CD4-positive, alpha-beta T cell (primary cell): ENCODE results near the gene PXDN. TPM values are rescaled to one million over a fixed set of nuclear protein-coding genes. Genes with fewer than 3 reads are reported as not detected.

Source experiments
- ATAC-seq: fragments of 200-7000 bp; cut with Tn5 transposase; one replicate; pipeline ENCODE4 v1.10.0; 2022; ENCODE audit warnings: mild to moderate bottlenecking; ENCODE audit not compliant: poor library complexity
- CTCF ChIA-PET: fragments of 350-600 bp; sonication (Branson Sonifier 250); formaldehyde crosslinking; loops from one replicate; lab custom pipeline; 2021; ENCODE audit warnings: antibody characterized with exemption, inconsistent platforms; lab: Charles Lee
- POLR2A ChIA-PET: fragments of 350-600 bp; sonication (Branson Sonifier 250); formaldehyde crosslinking; loops from one replicate; lab custom pipeline; 2021; ENCODE audit warnings: antibody characterized with exemption, inconsistent platforms; lab: Charles Lee
- DNase-seq, 14 experiments: peaks; one replicate each; pipeline ENCODE4 v3.0.0-alpha.2; 2013 to 2020; ENCODE audit warnings: mixed read lengths in 2 of 14
- H3K27ac ChIP-seq, 2 donors: one replicate each; pipeline versions ENCODE4 v1.5.1 to v1.7.0; 2013; ENCODE audit warnings: low read length in 2 of 2, low read depth in 1 of 2, mild to moderate bottlenecking in 1 of 2
- H3K27me3 ChIP-seq, 2 experiments: 1 replicate in 1 of 2; 2 replicates in 1 of 2; pipeline versions ENCODE4 v1.6.1 to v1.7.0; 2013; ENCODE audit warnings: low read length in 2 of 2, control low read depth in 1 of 2, mild to moderate bottlenecking in 1 of 2, moderate library complexity in 1 of 2; ENCODE audit not compliant: insufficient read depth in 2 of 2, control insufficient read depth in 1 of 2
- H3K36me3 ChIP-seq: one replicate; pipeline ENCODE4 v1.6.1; 2013; ENCODE audit warnings: low read length, control low read depth; ENCODE audit not compliant: insufficient read depth
- H3K4me1 ChIP-seq: one replicate; pipeline ENCODE4 v1.6.1; 2013; ENCODE audit warnings: low read length, control low read depth; ENCODE audit not compliant: insufficient read depth
- H3K4me3 ChIP-seq: one replicate; pipeline ENCODE4 v1.5.1; 2013; ENCODE audit warnings: mild to moderate bottlenecking, low read length, moderate library complexity
- H3K9me3 ChIP-seq, 2 experiments: 1 replicate in 1 of 2; 2 replicates in 1 of 2; pipeline versions ENCODE4 v1.6.1 to v1.7.0; 2013; ENCODE audit warnings: low read length in 2 of 2, mild to moderate bottlenecking in 2 of 2, control low read depth in 1 of 2, moderate library complexity in 1 of 2; ENCODE audit not compliant: control insufficient read depth in 1 of 2, insufficient read depth in 1 of 2
- H3K27ac Mint-ChIP-seq: one replicate; pipeline ENCODE4 v1.8.0; 2020; ENCODE audit warnings: mixed read lengths
- H3K27me3 Mint-ChIP-seq: one replicate; pipeline ENCODE4 v1.8.0; 2021; ENCODE audit warnings: mixed read lengths
- H3K36me3 Mint-ChIP-seq: one replicate; pipeline ENCODE4 v1.8.0; 2021; ENCODE audit warnings: low read depth, mixed read lengths
- H3K4me1 Mint-ChIP-seq: one replicate; pipeline ENCODE4 v1.8.0; 2021; ENCODE audit warnings: low read depth, mixed read lengths
- H3K4me3 Mint-ChIP-seq: one replicate; pipeline ENCODE4 v1.8.0; 2020; ENCODE audit warnings: mild to moderate bottlenecking, mixed read lengths
- H3K9me3 Mint-ChIP-seq: one replicate; pipeline ENCODE4 v1.8.0; 2020; ENCODE audit warnings: mixed read lengths
- intact Hi-C, 2 experiments: fragments of 100-400 bp; cut with DNase I in 1 of 2; cut with micrococcal nuclease in 1 of 2; formaldehyde crosslinking; loops; one replicate each; pipeline versions ENCODE4 v1.15.1 to v1.9.0; 2023 to 2025; cut with DNase I, micrococcal nuclease
- total RNA-seq, 174 experiments: library from RNA in 2 of 174; stranded (reverse) in 2 of 174; gene quantifications; one replicate each; pipeline ENCODE4 v1.2.3 and lab custom pipeline; 2021 to 2026
- TF ChIP-seq, protein P1 (sequence below): fragments of 200-600 bp; IDR thresholded peaks from one replicate; pipeline ENCODE4 v1.8.0; 2022; ENCODE audit warnings: antibody characterized with exemption, mild to moderate bottlenecking

Gene PXDN
- total RNA-seq, 2 experiments from 2014 or later: 0.47 to 0.84 TPM

DNA sequence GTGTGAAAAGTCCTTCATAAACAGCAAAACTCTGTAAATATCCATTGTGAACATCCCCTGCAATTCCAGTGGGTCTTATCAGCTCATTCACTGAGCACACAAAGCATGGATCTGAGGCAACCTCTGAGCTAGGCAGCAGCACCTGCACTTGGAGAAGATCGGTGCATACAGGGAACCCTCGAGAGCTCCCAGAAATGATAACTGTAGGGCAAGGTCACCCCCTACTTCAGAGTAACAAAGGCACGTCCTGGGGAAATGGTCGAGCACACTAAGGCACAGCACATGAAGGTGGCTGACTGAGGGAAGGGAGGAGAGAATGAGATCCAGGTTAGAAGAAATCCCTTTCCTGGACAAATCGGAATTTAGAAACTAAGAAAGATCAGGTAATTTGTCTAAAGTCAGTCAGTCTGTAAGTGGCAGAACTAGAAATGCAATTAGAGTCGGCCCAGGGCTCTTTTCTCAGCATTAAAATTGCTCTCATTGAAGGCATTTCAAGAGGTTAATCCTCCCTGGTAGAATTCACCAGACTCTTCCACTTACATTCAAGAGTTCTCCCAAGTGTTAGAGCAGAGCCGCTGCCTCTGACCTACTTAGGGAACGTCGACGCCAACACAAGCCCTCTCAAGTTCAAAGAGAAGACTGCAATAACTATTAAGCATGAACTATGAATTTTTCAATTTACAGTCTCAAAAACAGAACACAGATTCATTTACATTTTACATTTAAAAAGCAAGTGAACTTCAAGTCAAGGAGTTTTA lies 45.9 kb downstream of the PXDN start:
- TF ChIP-seq, protein P1, sequence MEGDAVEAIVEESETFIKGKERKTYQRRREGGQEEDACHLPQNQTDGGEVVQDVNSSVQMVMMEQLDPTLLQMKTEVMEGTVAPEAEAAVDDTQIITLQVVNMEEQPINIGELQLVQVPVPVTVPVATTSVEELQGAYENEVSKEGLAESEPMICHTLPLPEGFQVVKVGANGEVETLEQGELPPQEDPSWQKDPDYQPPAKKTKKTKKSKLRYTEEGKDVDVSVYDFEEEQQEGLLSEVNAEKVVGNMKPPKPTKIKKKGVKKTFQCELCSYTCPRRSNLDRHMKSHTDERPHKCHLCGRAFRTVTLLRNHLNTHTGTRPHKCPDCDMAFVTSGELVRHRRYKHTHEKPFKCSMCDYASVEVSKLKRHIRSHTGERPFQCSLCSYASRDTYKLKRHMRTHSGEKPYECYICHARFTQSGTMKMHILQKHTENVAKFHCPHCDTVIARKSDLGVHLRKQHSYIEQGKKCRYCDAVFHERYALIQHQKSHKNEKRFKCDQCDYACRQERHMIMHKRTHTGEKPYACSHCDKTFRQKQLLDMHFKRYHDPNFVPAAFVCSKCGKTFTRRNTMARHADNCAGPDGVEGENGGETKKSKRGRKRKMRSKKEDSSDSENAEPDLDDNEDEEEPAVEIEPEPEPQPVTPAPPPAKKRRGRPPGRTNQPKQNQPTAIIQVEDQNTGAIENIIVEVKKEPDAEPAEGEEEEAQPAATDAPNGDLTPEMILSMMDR: no peak
- Mint-ChIP-seq H3K27ac (no peak overlapping the region), H3K36me3 (no peaks in the 10 kb centered on the region), H3K4me3 (no peak overlapping the region), H3K27me3 (peaks cover 4% of the 10 kb centered on the region), H3K4me1 (no peaks in the 10 kb centered on the region), H3K9me3 (peaks cover 4% of the 10 kb centered on the region)
- ATAC-seq (no peak), DNase-seq (no peak)
- intact Hi-C loops: no loop called here
- ChIA-PET CTCF (no interaction called here), POLR2A (no interaction called here)
- Histone ChIP-seq H3K27ac (no peak overlapping the region), H3K36me3 (no peaks in the 10 kb centered on the region), H3K27me3 (no peaks in the 10 kb centered on the region), H3K4me3 (no peak overlapping the region), H3K4me1 (no peaks in the 10 kb centered on the region), H3K9me3 (peaks cover 0 to 12% of the 10 kb centered on the region in 2 experiments)

DNA sequence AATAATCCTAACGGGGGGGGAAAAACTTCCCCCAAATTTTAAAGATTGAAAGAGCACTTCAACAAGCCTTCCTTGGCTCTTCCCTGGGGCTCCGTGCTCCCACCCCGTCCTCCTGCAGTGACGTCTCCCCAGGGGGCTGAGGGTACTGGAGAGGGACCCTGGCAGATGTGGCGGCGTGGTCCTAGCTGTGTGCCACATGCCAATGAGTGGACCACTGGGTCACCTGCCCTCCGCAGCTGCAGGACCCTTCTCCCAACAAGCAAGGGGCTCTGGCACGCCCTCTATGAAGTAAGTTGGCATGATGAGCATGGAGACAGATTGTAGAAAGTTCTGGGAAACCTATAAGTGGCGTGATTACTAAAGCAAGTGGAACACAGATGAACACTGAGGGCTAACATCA lies 46.7 kb downstream of the PXDN start:
- H3K4me3 ChIP-seq: no peak overlapping the region
- H3K27me3 Mint-ChIP-seq: peaks cover 4% of the 10 kb centered on the region

DNA sequence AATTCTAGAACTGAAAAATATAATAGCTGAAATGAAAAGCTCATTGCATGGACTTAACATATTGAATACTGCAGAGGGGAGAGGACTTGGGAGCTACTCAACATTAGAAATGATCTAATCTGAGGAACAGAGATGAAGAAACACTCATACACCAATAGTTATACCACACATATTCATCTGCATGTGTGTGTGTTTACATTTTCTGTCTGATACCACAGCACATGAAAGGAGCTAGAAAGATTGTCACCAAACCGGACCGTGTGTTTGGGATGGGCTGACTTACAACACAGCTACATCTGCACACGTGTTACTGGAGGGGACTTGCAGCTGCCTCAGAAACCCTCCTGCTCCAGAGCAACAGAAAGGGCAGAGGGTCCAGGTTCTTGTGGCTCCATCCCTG lies 47.8 kb downstream of the PXDN start:
- intact Hi-C loops: no loop called here
- ChIA-PET POLR2A (no interaction called here), CTCF (no interaction called here)
- Mint-ChIP-seq H3K36me3 (no peaks in the 10 kb centered on the region), H3K9me3 (peaks cover 4% of the 10 kb centered on the region), H3K4me3 (no peak overlapping the region), H3K27ac (no peak overlapping the region), H3K27me3 (no peaks in the 10 kb centered on the region), H3K4me1 (no peaks in the 10 kb centered on the region)
- Histone ChIP-seq H3K27ac (no peak overlapping the region), H3K4me3 (no peak overlapping the region), H3K9me3 (peaks cover 0 to 11% of the 10 kb centered on the region in 2 experiments), H3K36me3 (no peaks in the 10 kb centered on the region), H3K4me1 (no peaks in the 10 kb centered on the region), H3K27me3 (no peaks in the 10 kb centered on the region)
- ATAC-seq (no peak), DNase-seq (no peak)
- TF ChIP-seq, protein P1: no peak

More for the DNA sequence above, 46.7 kb downstream of the PXDN start:
- peaks cover 4% of the 10 kb centered on the region for H3K9me3 Mint-ChIP-seq
- no peaks in the 10 kb centered on the region for H3K27me3 ChIP-seq
- no peak overlapping the region for H3K4me3 Mint-ChIP-seq
- H3K9me3 ChIP-seq: peaks cover 0 to 12% of the 10 kb centered on the region in 2 experiments
- no peak overlapping the region for H3K27ac Mint-ChIP-seq
- H3K4me1 ChIP-seq: no peaks in the 10 kb centered on the region
- H3K36me3 ChIP-seq: no peaks in the 10 kb centered on the region
- TF ChIP-seq, protein P1: no peak
- no peak overlapping the region for H3K27ac ChIP-seq
- H3K4me1 Mint-ChIP-seq: no peaks in the 10 kb centered on the region
- CTCF ChIA-PET: no interaction called here
- POLR2A ChIA-PET: no interaction called here
- ATAC-seq (no peak), DNase-seq (no peak)
- no peaks in the 10 kb centered on the region for H3K36me3 Mint-ChIP-seq
- intact Hi-C loops: no loop called here
